ENCODE data around the gene EVA1C.

GRCh38 chr21:32520875-32521735 lies 108.6 kb downstream of the EVA1C start:
- TF ChIP-seq, protein P1, sequence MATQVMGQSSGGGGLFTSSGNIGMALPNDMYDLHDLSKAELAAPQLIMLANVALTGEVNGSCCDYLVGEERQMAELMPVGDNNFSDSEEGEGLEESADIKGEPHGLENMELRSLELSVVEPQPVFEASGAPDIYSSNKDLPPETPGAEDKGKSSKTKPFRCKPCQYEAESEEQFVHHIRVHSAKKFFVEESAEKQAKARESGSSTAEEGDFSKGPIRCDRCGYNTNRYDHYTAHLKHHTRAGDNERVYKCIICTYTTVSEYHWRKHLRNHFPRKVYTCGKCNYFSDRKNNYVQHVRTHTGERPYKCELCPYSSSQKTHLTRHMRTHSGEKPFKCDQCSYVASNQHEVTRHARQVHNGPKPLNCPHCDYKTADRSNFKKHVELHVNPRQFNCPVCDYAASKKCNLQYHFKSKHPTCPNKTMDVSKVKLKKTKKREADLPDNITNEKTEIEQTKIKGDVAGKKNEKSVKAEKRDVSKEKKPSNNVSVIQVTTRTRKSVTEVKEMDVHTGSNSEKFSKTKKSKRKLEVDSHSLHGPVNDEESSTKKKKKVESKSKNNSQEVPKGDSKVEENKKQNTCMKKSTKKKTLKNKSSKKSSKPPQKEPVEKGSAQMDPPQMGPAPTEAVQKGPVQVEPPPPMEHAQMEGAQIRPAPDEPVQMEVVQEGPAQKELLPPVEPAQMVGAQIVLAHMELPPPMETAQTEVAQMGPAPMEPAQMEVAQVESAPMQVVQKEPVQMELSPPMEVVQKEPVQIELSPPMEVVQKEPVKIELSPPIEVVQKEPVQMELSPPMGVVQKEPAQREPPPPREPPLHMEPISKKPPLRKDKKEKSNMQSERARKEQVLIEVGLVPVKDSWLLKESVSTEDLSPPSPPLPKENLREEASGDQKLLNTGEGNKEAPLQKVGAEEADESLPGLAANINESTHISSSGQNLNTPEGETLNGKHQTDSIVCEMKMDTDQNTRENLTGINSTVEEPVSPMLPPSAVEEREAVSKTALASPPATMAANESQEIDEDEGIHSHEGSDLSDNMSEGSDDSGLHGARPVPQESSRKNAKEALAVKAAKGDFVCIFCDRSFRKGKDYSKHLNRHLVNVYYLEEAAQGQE (IDR thresholded peaks at IDR 0.05; ENCODE audit: low read depth): no peak
- TF ChIP-seq RAD21 (IDR thresholded peaks at IDR 0.05; ENCODE audit: low read depth) (no peak), EP300 (IDR thresholded peaks at IDR 0.05; ENCODE audit: borderline replicate concordance) (no peak), TAF1 (IDR thresholded peaks at IDR 0.05; ENCODE audit: low read depth) (no peak), EGR1 (IDR thresholded peaks at IDR 0.05) (no peak), CREB1 (IDR thresholded peaks at IDR 0.05; ENCODE audit: low read depth) (no peak), ZBTB7A (IDR thresholded peaks at IDR 0.05; ENCODE audit: low read depth) (no peak)
- TF ChIP-seq, protein P2, sequence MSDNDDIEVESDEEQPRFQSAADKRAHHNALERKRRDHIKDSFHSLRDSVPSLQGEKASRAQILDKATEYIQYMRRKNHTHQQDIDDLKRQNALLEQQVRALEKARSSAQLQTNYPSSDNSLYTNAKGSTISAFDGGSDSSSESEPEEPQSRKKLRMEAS (IDR thresholded peaks at IDR 0.05): 0 out of 2 replicates have a peak, but pooled peaks have one; percentile 19
